IMR-90 (cell line): ENCODE measurements around the gene COPS7A. TPM values are rescaled to one million over a fixed set of nuclear protein-coding genes. Genes with fewer than 3 reads are reported as not detected.

Experiments used
- ATAC-seq: fragments of 200-7000 bp; cut with Tn5 transposase; 2 replicates; pipeline ENCODE4 v1.9.1; 2020; ENCODE audit warnings: low read depth, mild to moderate bottlenecking, moderate library complexity
- BruUV-seq: library from RNA; stranded (reverse); fragments of 400-500 nt; replicated peaks from 2 replicates; lab custom pipeline; 2021; lab: Mats Ljungman, UMichigan
- CTCF ChIA-PET: fragments of 300-600 bp; formaldehyde crosslinking; extraction: SDS; loops from one replicate; lab custom pipeline; 2021; ENCODE audit warnings: antibody characterized with exemption; lab: Yijun Ruan, JAX
- POLR2A ChIA-PET: fragments of 300-600 bp; sonication (Branson Sonifier 250); formaldehyde crosslinking; loops from one replicate; lab custom pipeline; 2022; ENCODE audit warnings: antibody characterized with exemption; ENCODE audit not compliant: unreplicated experiment; lab: Charles Lee
- DNase-seq: peaks from one replicate; pipeline ENCODE4 v3.0.0; 2013
- H2AFZ ChIP-seq: replicated peaks from 2 replicates; pipeline ENCODE3; 2013; ENCODE audit warnings: low read length, mild to moderate bottlenecking; ENCODE audit not compliant: poor library complexity
- H2AK5ac ChIP-seq: 2 replicates; pipeline ENCODE4 v1.6.1; 2013; ENCODE audit warnings: low read depth, low read length, inconsistent platforms
- H2AK9ac ChIP-seq: replicated peaks from 2 replicates; pipeline ENCODE3; 2013; ENCODE audit warnings: mild to moderate bottlenecking, low read depth, low read length, moderate library complexity; ENCODE audit not compliant: poor library complexity
- H2BK120ac ChIP-seq: 2 replicates; pipeline ENCODE4 v1.6.1; 2013; ENCODE audit warnings: low read depth, low read length, inconsistent platforms
- H2BK15ac ChIP-seq: 3 replicates; pipeline ENCODE4 v1.6.1; 2013; ENCODE audit warnings: low read depth, low read length, inconsistent platforms
- H2BK20ac ChIP-seq: 2 replicates; pipeline ENCODE4 v1.6.1; 2013; ENCODE audit warnings: low read depth, mild to moderate bottlenecking, inconsistent platforms, low read length, moderate library complexity
- H2BK5ac ChIP-seq: 2 replicates; pipeline ENCODE4 v1.6.1; 2013; ENCODE audit warnings: mild to moderate bottlenecking, low read depth, low read length, inconsistent platforms; ENCODE audit not compliant: poor library complexity, severe bottlenecking
- H3K14ac ChIP-seq: replicated peaks from 2 replicates; pipeline ENCODE4 v1.6.1; 2013; ENCODE audit warnings: low read depth, low read length, inconsistent platforms
- H3K18ac ChIP-seq: 2 replicates; pipeline ENCODE4 v1.6.1; 2013; ENCODE audit warnings: low read depth, low read length, control low read depth
- H3K23ac ChIP-seq: 2 replicates; pipeline ENCODE4 v1.6.1; 2013; ENCODE audit warnings: low read depth, low read length, inconsistent platforms
- H3K27ac ChIP-seq: 2 replicates; pipeline ENCODE4 v1.5.1; 2013; ENCODE audit warnings: mild to moderate bottlenecking, control low read depth, low read length; ENCODE audit not compliant: insufficient read depth
- H3K27me3 ChIP-seq: 2 replicates; pipeline ENCODE4 v1.6.1; 2013; ENCODE audit warnings: low read length; ENCODE audit not compliant: control insufficient read depth, insufficient read depth
- H3K36me3 ChIP-seq: 2 replicates; pipeline ENCODE4 v1.6.1; 2013; ENCODE audit warnings: low read length, mixed read lengths; ENCODE audit not compliant: control insufficient read depth, insufficient read depth
- H3K4ac ChIP-seq: 2 replicates; pipeline ENCODE4 v1.6.1; 2013; ENCODE audit warnings: low read depth, low read length, inconsistent platforms
- H3K4me1 ChIP-seq: 2 replicates; pipeline ENCODE4 v1.6.1; 2013; ENCODE audit warnings: low read length, mixed read lengths; ENCODE audit not compliant: control insufficient read depth, insufficient read depth
- H3K4me2 ChIP-seq: 2 replicates; pipeline ENCODE4 v1.6.1; 2013; ENCODE audit warnings: low read depth, mild to moderate bottlenecking, control low read depth, low read length, moderate library complexity
- H3K4me3 ChIP-seq: 2 replicates; pipeline ENCODE4 v1.5.1; 2013; ENCODE audit warnings: low read depth, mild to moderate bottlenecking, control low read depth, low read length, moderate library complexity; ENCODE audit not compliant: insufficient read depth
- H3K56ac ChIP-seq: 2 replicates; pipeline ENCODE4 v1.6.1; 2013; ENCODE audit warnings: low read length, inconsistent platforms; ENCODE audit not compliant: insufficient read depth; ENCODE audit errors: extremely low read depth
- H3K79me1 ChIP-seq, 2 experiments: 2 replicates each; pipeline ENCODE4 v1.6.1; 2013; ENCODE audit warnings: low read length in 2 of 2, inconsistent platforms in 1 of 2, low read depth in 1 of 2
- H3K9ac ChIP-seq: 2 replicates; pipeline ENCODE4 v1.6.1; 2013; ENCODE audit warnings: low read depth, low read length, control low read depth
- H3K9me1 ChIP-seq: 2 replicates; pipeline ENCODE4 v1.6.1; 2013; ENCODE audit warnings: low read length, inconsistent platforms; ENCODE audit not compliant: insufficient read depth
- H3K9me3 ChIP-seq: 2 replicates; pipeline ENCODE4 v1.6.1; 2013; ENCODE audit warnings: low read length; ENCODE audit not compliant: control insufficient read depth, insufficient read depth
- H4K20me1 ChIP-seq: 2 replicates; pipeline ENCODE4 v1.6.1; 2013; ENCODE audit warnings: low read length, inconsistent platforms; ENCODE audit not compliant: insufficient read depth
- H4K5ac ChIP-seq: 2 replicates; pipeline ENCODE4 v1.6.1; 2013; ENCODE audit warnings: mild to moderate bottlenecking, low read depth, low read length, control low read depth
- H4K8ac ChIP-seq, 2 experiments: 2 replicates each; pipeline ENCODE4 v1.6.1; 2013; ENCODE audit warnings: low read depth in 2 of 2, low read length in 2 of 2, control low read depth in 1 of 2, inconsistent platforms in 1 of 2
- H4K91ac ChIP-seq: 2 replicates; pipeline ENCODE4 v1.6.1; 2013; ENCODE audit warnings: low read depth, low read length, inconsistent platforms; ENCODE audit not compliant: insufficient read depth
- BHLHE40 ChIP-seq: fragments of 150-350 bp; IDR thresholded peaks from 2 replicates; pipeline ENCODE4 v1.6.1; 2016; ENCODE audit warnings: mild to moderate bottlenecking, low read depth, low read length
- CEBPB ChIP-seq: IDR thresholded peaks from 2 replicates; pipeline ENCODE4 v1.6.1; 2012; ENCODE audit warnings: low read depth, low read length, improper control_type of control experiment
- CHD1 ChIP-seq: IDR thresholded peaks from 2 replicates; pipeline ENCODE4 v1.6.1; 2012; ENCODE audit warnings: low read depth, low read length, improper control_type of control experiment
- CTCF ChIP-seq: conservative IDR thresholded peaks from 2 replicates; pipeline ENCODE4 v1.5.1; 2012; ENCODE audit warnings: mild to moderate bottlenecking, low read depth, low read length, improper control_type of control experiment
- ELK1 ChIP-seq: fragments of 150-350 bp; IDR thresholded peaks from 2 replicates; pipeline ENCODE4 v1.6.1; 2016; ENCODE audit warnings: low read depth, mild to moderate bottlenecking, low read length, moderate library complexity, borderline replicate concordance
- FOS ChIP-seq: fragments of 150-350 bp; IDR thresholded peaks from 2 replicates; pipeline ENCODE4 v1.6.1; 2016; ENCODE audit warnings: low read depth, low read length
- MAFK ChIP-seq: IDR thresholded peaks from 2 replicates; pipeline ENCODE4 v1.6.1; 2012; ENCODE audit warnings: low read depth, low read length, improper control_type of control experiment
- MAZ ChIP-seq: IDR thresholded peaks from 2 replicates; pipeline ENCODE4 v1.6.1; 2012; ENCODE audit warnings: low read depth, mild to moderate bottlenecking, low read length, improper control_type of control experiment, moderate library complexity, borderline replicate concordance
- MXI1 ChIP-seq: IDR thresholded peaks from 2 replicates; pipeline ENCODE4 v1.6.1; 2012; ENCODE audit warnings: low read depth, mild to moderate bottlenecking, low read length, moderate library complexity, borderline replicate concordance
- NFE2L2 ChIP-seq: fragments of 150-350 bp; IDR thresholded peaks from 2 replicates; pipeline ENCODE4 v1.6.1; 2016; ENCODE audit warnings: low read depth, mild to moderate bottlenecking, low read length
- POLR2A ChIP-seq: IDR thresholded peaks from 2 replicates; pipeline ENCODE4 v1.6.1; 2012; ENCODE audit warnings: mild to moderate bottlenecking, low read depth, low read length
- RAD21 ChIP-seq: IDR thresholded peaks from 2 replicates; pipeline ENCODE4 v1.6.1; 2012; ENCODE audit warnings: low read length, improper control_type of control experiment
- RCOR1 ChIP-seq: IDR thresholded peaks from 2 replicates; pipeline ENCODE4 v1.6.1; 2012; ENCODE audit warnings: mild to moderate bottlenecking, low read length, improper control_type of control experiment; ENCODE audit not compliant: insufficient replicate concordance
- RFX5 ChIP-seq: IDR thresholded peaks from 2 replicates; pipeline ENCODE4 v1.8.0; 2012; ENCODE audit warnings: low read depth, mild to moderate bottlenecking, low read length, moderate library complexity
- SMC3 ChIP-seq: fragments of 150-350 bp; IDR thresholded peaks from 2 replicates; pipeline ENCODE4 v1.6.1; 2016; ENCODE audit warnings: low read depth, mild to moderate bottlenecking, antibody characterized with exemption, low read length, moderate library complexity
- USF2 ChIP-seq: fragments of 150-350 bp; IDR thresholded peaks from 2 replicates; pipeline ENCODE4 v1.6.1; 2017; ENCODE audit warnings: mild to moderate bottlenecking, antibody characterized with exemption, low read length, low read depth
- WGBS, 2 experiments: methylation state at CpG; one replicate each; pipeline versions ENCODE4 v1.1.5 to v1.1.7; 2013; ENCODE audit warnings: missing lambda C conversion rate in 2 of 2; ENCODE audit not compliant: insufficient read length in 1 of 2; ENCODE audit errors: extremely low coverage in 2 of 2; 5-methylcytosine and 5-hydroxymethylcytosine counted together
- dilution Hi-C: fragments of 300-500 bp; cut with HindIII; formaldehyde crosslinking; loops from one replicate; pipeline ENCODE4 v1.14.3; 2018; ENCODE audit warnings: low sequenced_read_pairs; ENCODE audit not compliant: unreplicated experiment
- in situ Hi-C: fragments of 300-500 bp; cut with MboI; formaldehyde crosslinking; loops from 3 replicates; pipeline ENCODE4 v1.14.3; 2019; ENCODE audit warnings: low sequenced_read_pairs, inconsistent platforms, mixed read lengths
- intact Hi-C: fragments of 100-400 bp; cut with micrococcal nuclease; formaldehyde crosslinking; loops from 2 replicates; pipeline ENCODE4 v1.10.0; 2022
- polyA plus RNA-seq, 3 experiments: library from polyadenylated mRNA; depleted of rRNA; stranded (reverse); fragments of >200 nt; gene quantifications; 2 replicates each; pipeline ENCODE4 v1.2.3, GENCODE V29; 2012; ENCODE audit warnings: low replicate concordance in 1 of 3
- total RNA-seq: library from RNA; depleted of rRNA; stranded (reverse); fragments of >200 nt; gene quantifications from 2 replicates; pipeline ENCODE4 v1.2.3, GENCODE V29; 2012

The COPS7A gene
- total and polyA plus RNA-seq, 2 of the 4 experiments (the other 2 are of a cell fraction) = 58.8 to 135 TPM

GRCh38 chr12:6774499-6775062 is 50.7 kb downstream of the COPS7A start:
- ATAC-seq (no peak), DNase-seq (no peak)
- no peak overlapping the region for H2AK5ac ChIP-seq
- no peak overlapping the region for H2BK20ac ChIP-seq
- H3K4ac ChIP-seq = no peak overlapping the region
- ChIA-PET POLR2A (interaction anchor here (0.7 kb wide), 2 partner anchors 7 to 9 kb away, joined by 4 read pairs; partner anchors contain the start of gene PTMS), CTCF (no interaction called here)
- H3K9me1 ChIP-seq = 0 out of 2 replicates have a peak, but pooled peaks cover under 1% of the 10 kb centered on the region
- no peak overlapping the region for H2AFZ ChIP-seq
- H3K27ac ChIP-seq = no peak overlapping the region
- no TSS peak for BruUV-seq
- H4K8ac ChIP-seq = no peak overlapping the region
- peaks cover 2 to 14% of the 10 kb centered on the region in 2 experiments; a peak in 3 of 4 replicates for H3K79me1 ChIP-seq
- no peak overlapping the region for H4K91ac ChIP-seq
- in situ Hi-C loops = no loop called here
- no peak overlapping the region for H3K9ac ChIP-seq
- H3K4me2 ChIP-seq = no peak overlapping the region
- no peaks in the 10 kb centered on the region for H3K9me3 ChIP-seq
- H3K4me1 ChIP-seq = peaks cover 6% of the 10 kb centered on the region; the same call in 1 of the 2 replicates
- dilution Hi-C loops = no loop called here
- no peak overlapping the region for H4K5ac ChIP-seq
- TF ChIP-seq RFX5 (no peak), USF2 (no peak), MXI1 (no peak), MAZ (no peak), FOS (no peak), CTCF (no peak), RCOR1 (no peak), MAFK (no peak), BHLHE40 (no peak), NFE2L2 (no peak), SMC3 (no peak), CHD1 (no peak), RAD21 (no peak), CEBPB (no peak), POLR2A (no peak), ELK1 (no peak)
- no peak overlapping the region for H2BK15ac ChIP-seq
- peaks cover 7% of the 10 kb centered on the region for H4K20me1 ChIP-seq
- H2BK5ac ChIP-seq = no peak overlapping the region
- H2AK9ac ChIP-seq = no peak overlapping the region
- H3K23ac ChIP-seq = no peak overlapping the region
- intact Hi-C loops = no loop called here
- H2BK120ac ChIP-seq = no peak overlapping the region
- H3K14ac ChIP-seq = no peak overlapping the region
- WGBS, 2 experiments = 97% methylated on average over 12 of the region's 15 CpGs; no CpG with 5 or more reads in 1 of the 2 experiments
- no peak overlapping the region for H3K56ac ChIP-seq
- no peaks in the 10 kb centered on the region for H3K27me3 ChIP-seq
- no peak overlapping the region for H3K18ac ChIP-seq
- peaks cover 13% of the 10 kb centered on the region for H3K36me3 ChIP-seq
- no peak overlapping the region for H3K4me3 ChIP-seq
